ENCODE results near the gene CERS1. TPM values are rescaled to one million over a fixed set of nuclear protein-coding genes. Genes with fewer than 3 reads are reported as not detected.
"Not testable (repeated sequence)": the region's sequence is repeated elsewhere in the genome, so short reads cannot be mapped to it uniquely, and the experiment has no call there.

The CERS1 gene
- total RNA-seq, 4 donors from 2014 or later, result 0.42 to 3.2 (median 1.1) TPM

GRCh38 chr19:18920400-18920799 is 24.4 kb upstream of the CERS1 start:
- intact Hi-C loops (cut with DNase I), result no loop called here
- H3K4me1 ChIP-seq, result peaks cover 29 to 55% (median 41%) of the 10 kb centered on the region in 4 donors
- TF ChIP-seq POLR2AphosphoS5 (IDR thresholded peaks at IDR 0.05) (no peak), CTCF (IDR thresholded peaks at IDR 0.05) (no peak), POLR2A (IDR thresholded peaks at IDR 0.05; ENCODE audit: low read depth) (no peak), EP300 (IDR thresholded peaks at IDR 0.05) (no peak)
- H3K36me3 ChIP-seq, result peaks cover 29 to 52% (median 43%) of the 10 kb centered on the region in 4 donors
- peak overlapping the region; percentile 75 to 98 (median 96) for H3K4me3 ChIP-seq
- 63% methylated on average over 9 of the region's 9 CpGs for whole genome bisulfite sequencing
- peak overlapping the region in 2 of 4 donors; percentile 71 to 94 for H3K27ac ChIP-seq (replicated peaks in 1 of 4)
- no peaks in the 10 kb centered on the region for H3K9me3 ChIP-seq
- no peak for DNase-seq (ENCODE audit: extremely low spot score)
- no peaks in the 10 kb centered on the region for H3K27me3 ChIP-seq

GRCh38 chr19:18919900-18920214 is 23.9 kb upstream of the CERS1 start:
- no peak for DNase-seq (ENCODE audit: extremely low spot score)
- H3K36me3 ChIP-seq, result peaks cover 30 to 52% (median 42%) of the 10 kb centered on the region in 4 donors
- H3K9me3 ChIP-seq, result no peaks in the 10 kb centered on the region
- no peak for TF ChIP-seq POLR2AphosphoS5 (IDR thresholded peaks at IDR 0.05)
- no peak for TF ChIP-seq CTCF (IDR thresholded peaks at IDR 0.05)
- no peak for TF ChIP-seq EP300 (IDR thresholded peaks at IDR 0.05)
- no peak for TF ChIP-seq POLR2A (IDR thresholded peaks at IDR 0.05; ENCODE audit: low read depth)
- peak overlapping the region; percentile 75 to 98 (median 96) for H3K4me3 ChIP-seq
- H3K27ac ChIP-seq (replicated peaks in 1 of 4), result peak overlapping the region; percentile 71 to 94 (median 78)
- intact Hi-C loops (cut with DNase I), result no loop called here
- 0% methylated on average over 15 of the region's 15 CpGs for WGBS
- peaks cover 29 to 59% (median 41%) of the 10 kb centered on the region in 4 donors for H3K4me1 ChIP-seq
- no peaks in the 10 kb centered on the region for H3K27me3 ChIP-seq

GRCh38 chr19:18919086-18919899 is 23.3 kb upstream of the CERS1 start, which contains the start of the genes COPE and DDX49:
TSS of gene COPE (minus strand) at chr19:18919387. CDS start at chr19:18919348, 39 bp downstream.
TSS of gene DDX49 (plus strand) at chr19:18919715. CDS start at chr19:18919742, 27 bp downstream.
- intact Hi-C loops (cut with DNase I), result no loop called here
- TF ChIP-seq EP300 (IDR thresholded peaks at IDR 0.05) (no peak), POLR2AphosphoS5 (IDR thresholded peaks at IDR 0.05) (peak; percentile 85 to 94), CTCF (IDR thresholded peaks at IDR 0.05) (peak in 2 of 3 experiments; percentile 20 to 33), POLR2A (IDR thresholded peaks at IDR 0.05; ENCODE audit: low read depth) (peak; percentile 79)
- whole genome bisulfite sequencing, result 0% methylated on average over 46 of the region's 72 CpGs
- H3K27me3 ChIP-seq, result no peaks in the 10 kb centered on the region
- H3K36me3 ChIP-seq, result peaks cover 26 to 52% (median 38%) of the 10 kb centered on the region in 4 donors
- peaks cover 29 to 61% (median 41%) of the 10 kb centered on the region in 4 donors for H3K4me1 ChIP-seq
- no peaks in the 10 kb centered on the region for H3K9me3 ChIP-seq
- H3K27ac ChIP-seq (replicated peaks in 1 of 4), result peak within 1 kb of the TSS; percentile 83 to 94 (median 88)
- DNase-seq (ENCODE audit: extremely low spot score), result peak; percentile 100
- peak within 1 kb of the TSS; percentile 75 to 98 (median 96) for H3K4me3 ChIP-seq

GRCh38 chr19:18917593-18917992 is 21.6 kb upstream of the CERS1 start:
- DNase-seq (ENCODE audit: extremely low spot score); H3K27me3 ChIP-seq; intact Hi-C loops (cut with DNase I); H3K4me3 ChIP-seq; H3K9me3 ChIP-seq: not testable (repeated sequence)
- Histone ChIP-seq H3K36me3 (peaks cover 29 to 52% (median 36%) of the 10 kb centered on the region in 4 donors), H3K27ac (replicated peaks in 1 of 4) (peak overlapping the region in 1 of 4 donors; percentile 94), H3K4me1 (peaks cover 29 to 74% (median 43%) of the 10 kb centered on the region in 4 donors)
- 76% methylated on average over 9 of the region's 9 CpGs for WGBS

GRCh38 chr19:18915639-18916038 is 19.7 kb upstream of the CERS1 start:
- peaks cover 23 to 63% (median 33%) of the 10 kb centered on the region in 4 donors for H3K4me1 ChIP-seq
- no peak overlapping the region for H3K27ac ChIP-seq (replicated peaks in 1 of 4)
- DNase-seq (ENCODE audit: extremely low spot score), result no peak
- peaks cover 23 to 54% (median 34%) of the 10 kb centered on the region in 4 donors for H3K36me3 ChIP-seq
- H3K9me3 ChIP-seq, result no peaks in the 10 kb centered on the region
- intact Hi-C loops (cut with DNase I), result no loop called here
- no CpG with 5 or more reads among the region's 5 CpGs for WGBS
- H3K4me3 ChIP-seq, result no peak overlapping the region
- no peaks in the 10 kb centered on the region for H3K27me3 ChIP-seq
- TF ChIP-seq CTCF (IDR thresholded peaks at IDR 0.05) (no peak), EP300 (IDR thresholded peaks at IDR 0.05) (no peak), POLR2A (IDR thresholded peaks at IDR 0.05; ENCODE audit: low read depth) (no peak), POLR2AphosphoS5 (IDR thresholded peaks at IDR 0.05) (no peak)

Measured in esophagus muscularis mucosa (tissue), 4 donors.